Activated CD8-positive, alpha-beta memory T cell treated with anti-CD3 and anti-CD28 coated beads, Interleukin-2, amount 10 ng/mL, durations not matched to agents 7 days and 5 days (primary cell): ENCODE results near the gene ATP5MC3. TPM values are rescaled to one million over a fixed set of nuclear protein-coding genes. Genes with fewer than 3 reads are reported as not detected.

Experiments used
- ATAC-seq: fragments of 150-1000 bp; cut with Tn5 transposase; one replicate; pipeline ENCODE4 v1.10.0; 2021; ENCODE audit warnings: moderate library complexity
- CTCF ChIA-PET: fragments of 350-600 bp; sonication (Branson Sonifier 250); formaldehyde crosslinking; loops from one replicate; lab custom pipeline; 2021; ENCODE audit warnings: antibody characterized with exemption; lab: Charles Lee
- DNase-seq: peaks from one replicate; pipeline ENCODE4 v3.0.0-alpha.2; 2020
- H3K27ac Mint-ChIP-seq: one replicate; pipeline ENCODE4 v1.8.0; 2021; ENCODE audit warnings: mild to moderate bottlenecking, mixed read lengths
- H3K27me3 Mint-ChIP-seq: one replicate; pipeline ENCODE4 v1.8.0; 2021; ENCODE audit warnings: mixed read lengths
- H3K36me3 Mint-ChIP-seq: one replicate; pipeline ENCODE4 v1.8.0; 2021; ENCODE audit warnings: mild to moderate bottlenecking, mixed read lengths
- H3K4me1 Mint-ChIP-seq: one replicate; pipeline ENCODE4 v1.8.0; 2021; ENCODE audit warnings: mixed read lengths
- H3K4me3 Mint-ChIP-seq: one replicate; pipeline ENCODE4 v1.8.0; 2021; ENCODE audit warnings: mild to moderate bottlenecking, moderate library complexity, mixed read lengths
- H3K9me3 Mint-ChIP-seq: one replicate; pipeline ENCODE4 v1.8.0; 2022; ENCODE audit warnings: low read depth, mixed read lengths
- total RNA-seq, 2 experiments: library from RNA; stranded (reverse); gene quantifications; one replicate each; pipeline ENCODE4 v1.2.3, GENCODE V29; 2021

ATP5MC3 gene
- total RNA-seq, 2 experiments from 2014 or later: 240 to 332 TPM

DNA sequence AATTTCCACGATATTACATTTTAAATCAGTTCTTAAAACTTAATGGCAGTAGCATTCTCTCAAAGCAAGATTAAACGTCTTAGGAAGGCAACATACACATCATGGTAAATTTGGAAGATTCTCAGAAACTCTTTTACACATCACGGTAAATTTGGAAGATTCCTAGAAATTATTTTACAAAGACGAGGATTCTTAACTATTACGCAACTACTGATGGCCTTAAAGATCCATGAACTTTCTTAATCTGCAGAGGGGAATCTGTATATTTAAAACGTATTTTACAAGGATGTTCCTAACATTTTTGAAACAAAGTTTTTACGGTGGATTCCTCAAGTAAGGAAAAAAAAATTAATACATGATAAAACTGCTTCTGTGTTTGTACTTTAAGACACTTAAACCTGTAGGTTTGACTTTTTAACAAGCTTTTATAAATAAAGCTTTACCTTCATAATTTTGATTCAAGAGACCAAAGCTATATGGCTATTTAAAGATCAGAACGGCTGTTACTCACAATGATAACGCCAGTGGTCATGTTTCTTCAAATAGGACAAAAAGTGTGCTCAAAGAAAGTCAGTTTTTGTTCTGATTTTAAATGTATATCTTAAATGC lies 15.2 kb downstream of the ATP5MC3 start:
- peaks cover 14% of the 10 kb centered on the region for H3K36me3 Mint-ChIP-seq
- DNase-seq: no peak
- H3K4me1 Mint-ChIP-seq: peaks cover 50% of the 10 kb centered on the region
- H3K27ac Mint-ChIP-seq: no peak overlapping the region
- CTCF ChIA-PET: interaction anchor here (0.8 to 1.5 kb wide), 4 partner anchors 9 to 417 kb away, joined by 3 to 5 read pairs (median 4); no protein-coding TSS in a partner anchor
- H3K4me3 Mint-ChIP-seq: peak overlapping the region; percentile 93
- ATAC-seq: no peak
- H3K27me3 Mint-ChIP-seq: no peaks in the 10 kb centered on the region
- H3K9me3 Mint-ChIP-seq: no peaks in the 10 kb centered on the region

DNA sequence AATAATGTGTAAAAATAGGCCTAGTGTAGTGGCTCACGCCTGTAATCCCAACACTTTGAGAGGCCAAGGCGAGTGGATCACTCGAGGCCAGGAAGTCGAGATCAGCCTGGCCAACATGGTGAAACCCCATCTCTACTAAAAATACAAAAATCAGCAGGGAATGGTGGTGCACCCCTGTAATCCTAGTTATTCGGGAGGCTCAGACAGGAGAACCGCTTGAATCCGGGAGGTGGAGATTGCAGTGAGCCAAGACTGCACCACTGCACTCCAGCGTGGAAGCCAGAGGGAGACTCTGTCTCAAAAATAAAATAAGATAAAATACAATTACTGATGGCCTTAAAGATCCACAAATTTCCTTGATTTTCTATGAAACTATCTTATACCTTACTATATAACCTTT lies 17.3 kb downstream of the ATP5MC3 start:
- Mint-ChIP-seq H3K36me3 (peaks cover 18% of the 10 kb centered on the region), H3K27ac (no peak overlapping the region), H3K4me1 (peaks cover 34% of the 10 kb centered on the region), H3K27me3 (no peaks in the 10 kb centered on the region), H3K4me3 (no peak overlapping the region), H3K9me3 (no peaks in the 10 kb centered on the region)
- DNase-seq: no peak
- CTCF ChIA-PET: no interaction called here
- no peak for ATAC-seq

DNA sequence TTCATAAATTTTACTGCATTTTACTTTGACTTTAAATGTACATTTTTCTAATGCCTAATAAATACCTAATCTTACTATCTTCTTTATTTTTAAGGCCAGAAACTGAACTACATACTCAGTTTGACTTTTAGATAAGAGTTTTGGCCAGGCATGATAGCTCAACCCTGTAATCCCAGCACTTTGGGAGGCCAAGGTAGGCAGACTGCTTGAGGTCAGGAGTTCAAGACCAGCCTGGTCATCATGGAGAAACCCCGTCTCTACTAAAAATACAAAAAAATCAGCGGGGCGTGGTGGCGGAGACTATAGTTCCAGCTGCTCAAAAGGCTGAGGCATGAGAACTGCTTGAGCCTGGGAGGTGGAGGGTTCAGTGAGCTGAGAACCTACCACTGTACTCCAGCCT lies 22.6 kb downstream of the ATP5MC3 start:
- Mint-ChIP-seq H3K27me3 (no peaks in the 10 kb centered on the region), H3K4me1 (peaks cover 33% of the 10 kb centered on the region), H3K9me3 (no peaks in the 10 kb centered on the region), H3K27ac (no peak overlapping the region), H3K4me3 (no peak overlapping the region), H3K36me3 (peaks cover 24% of the 10 kb centered on the region)
- CTCF ChIA-PET: no interaction called here
- ATAC-seq (no peak), DNase-seq (no peak)

GRCh38 chr2:175156534-175156933 lies 25.0 kb downstream of the ATP5MC3 start:
- H3K4me1 Mint-ChIP-seq: peaks cover 44% of the 10 kb centered on the region
- H3K27me3 Mint-ChIP-seq: no peaks in the 10 kb centered on the region
- H3K27ac Mint-ChIP-seq: no peak overlapping the region
- H3K9me3 Mint-ChIP-seq: no peaks in the 10 kb centered on the region
- CTCF ChIA-PET: interaction anchor here (1.2 kb wide), 1 partner anchor 10 kb away, joined by 3 read pairs; no protein-coding TSS in a partner anchor
- DNase-seq (no peak), ATAC-seq (no peak)
- H3K36me3 Mint-ChIP-seq: peaks cover 23% of the 10 kb centered on the region
- no peak overlapping the region for H3K4me3 Mint-ChIP-seq

- Mint-ChIP-seq H3K27me3 (no peaks in the 10 kb centered on the region), H3K27ac (peak overlapping the region; percentile 89), H3K4me1 (peaks cover 46% of the 10 kb centered on the region), H3K36me3 (peaks cover 22% of the 10 kb centered on the region), H3K9me3 (no peaks in the 10 kb centered on the region), H3K4me3 (peak overlapping the region; percentile 16)
- CTCF ChIA-PET: interaction anchor here (0.8 kb wide), 1 partner anchor 12 kb away, joined by 5 read pairs; no protein-coding TSS in a partner anchor
- DNase-seq (no peak), ATAC-seq (peak; percentile 94)
These were observed 26.8 kb downstream of the ATP5MC3 start for GRCh38 chr2:175154661-175155082.

GRCh38 chr2:175152242-175152641 lies 29.3 kb downstream of the ATP5MC3 start:
- Mint-ChIP-seq H3K27me3 (no peaks in the 10 kb centered on the region), H3K27ac (no peak overlapping the region), H3K4me1 (peaks cover 43% of the 10 kb centered on the region), H3K4me3 (no peak overlapping the region), H3K9me3 (no peaks in the 10 kb centered on the region), H3K36me3 (peaks cover 32% of the 10 kb centered on the region)
- DNase-seq (no peak), ATAC-seq (peak; percentile 47)
- CTCF ChIA-PET: interaction anchor here (0.6 to 0.7 kb wide), 2 partner anchors 15 to 659 kb away, joined by 3 read pairs; no protein-coding TSS in a partner anchor

- ATAC-seq (no peak), DNase-seq (no peak)
- H3K4me1 Mint-ChIP-seq: peaks cover 39% of the 10 kb centered on the region
- CTCF ChIA-PET: no interaction called here
- no peak overlapping the region for H3K4me3 Mint-ChIP-seq
- no peaks in the 10 kb centered on the region for H3K9me3 Mint-ChIP-seq
- no peaks in the 10 kb centered on the region for H3K27me3 Mint-ChIP-seq
- H3K36me3 Mint-ChIP-seq: peaks cover 29% of the 10 kb centered on the region
- H3K27ac Mint-ChIP-seq: no peak overlapping the region
These were observed 29.7 kb downstream of the ATP5MC3 start for GRCh38 chr2:175151791-175152190.

DNA sequence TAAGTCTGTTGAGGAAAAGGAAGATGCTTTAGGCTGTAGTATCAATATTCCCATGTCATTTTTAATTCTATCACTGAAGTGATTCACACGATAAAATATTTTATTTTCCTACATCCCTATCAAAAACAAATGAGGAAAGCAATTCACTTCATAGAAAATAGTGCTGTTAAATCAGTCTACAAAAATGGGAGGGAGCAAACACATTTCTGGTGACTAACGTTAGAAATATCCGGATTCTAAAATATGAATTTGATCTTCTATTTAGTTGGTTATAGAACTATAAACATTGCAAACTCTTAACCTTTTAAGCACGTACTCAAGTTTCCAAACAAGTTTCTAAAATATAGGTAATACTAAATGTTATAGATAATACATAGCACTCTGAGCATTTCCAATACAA lies 34.3 kb downstream of the ATP5MC3 start:
- no peak for ATAC-seq
- H3K4me1 Mint-ChIP-seq: peaks cover 8% of the 10 kb centered on the region
- H3K9me3 Mint-ChIP-seq: no peaks in the 10 kb centered on the region
- H3K36me3 Mint-ChIP-seq: peaks cover 32% of the 10 kb centered on the region
- H3K27me3 Mint-ChIP-seq: no peaks in the 10 kb centered on the region
- no peak overlapping the region for H3K27ac Mint-ChIP-seq
- CTCF ChIA-PET: no interaction called here
- no peak for DNase-seq
- H3K4me3 Mint-ChIP-seq: no peak overlapping the region

GRCh38 chr2:175143678-175144077 lies 37.8 kb downstream of the ATP5MC3 start:
- H3K36me3 Mint-ChIP-seq: peaks cover 31% of the 10 kb centered on the region
- H3K9me3 Mint-ChIP-seq: no peaks in the 10 kb centered on the region
- no peak overlapping the region for H3K4me3 Mint-ChIP-seq
- H3K27me3 Mint-ChIP-seq: no peaks in the 10 kb centered on the region
- no peak overlapping the region for H3K27ac Mint-ChIP-seq
- ATAC-seq (no peak), DNase-seq (no peak)
- CTCF ChIA-PET: no interaction called here
- H3K4me1 Mint-ChIP-seq: peaks cover 4% of the 10 kb centered on the region

GRCh38 chr2:175143191-175143590 lies 38.3 kb downstream of the ATP5MC3 start:
- Mint-ChIP-seq H3K4me1 (peaks cover 7% of the 10 kb centered on the region), H3K4me3 (no peak overlapping the region), H3K27me3 (no peaks in the 10 kb centered on the region), H3K9me3 (no peaks in the 10 kb centered on the region), H3K27ac (no peak overlapping the region), H3K36me3 (peaks cover 31% of the 10 kb centered on the region)
- CTCF ChIA-PET: no interaction called here
- no peak for DNase-seq
- ATAC-seq: no peak

GRCh38 chr2:175140332-175140731 lies 41.2 kb downstream of the ATP5MC3 start:
- H3K9me3 Mint-ChIP-seq: no peaks in the 10 kb centered on the region
- DNase-seq (no peak), ATAC-seq (no peak)
- peaks cover 21% of the 10 kb centered on the region for H3K4me1 Mint-ChIP-seq
- peaks cover 43% of the 10 kb centered on the region for H3K36me3 Mint-ChIP-seq
- CTCF ChIA-PET: no interaction called here
- no peak overlapping the region for H3K4me3 Mint-ChIP-seq
- no peaks in the 10 kb centered on the region for H3K27me3 Mint-ChIP-seq
- no peak overlapping the region for H3K27ac Mint-ChIP-seq

DNA sequence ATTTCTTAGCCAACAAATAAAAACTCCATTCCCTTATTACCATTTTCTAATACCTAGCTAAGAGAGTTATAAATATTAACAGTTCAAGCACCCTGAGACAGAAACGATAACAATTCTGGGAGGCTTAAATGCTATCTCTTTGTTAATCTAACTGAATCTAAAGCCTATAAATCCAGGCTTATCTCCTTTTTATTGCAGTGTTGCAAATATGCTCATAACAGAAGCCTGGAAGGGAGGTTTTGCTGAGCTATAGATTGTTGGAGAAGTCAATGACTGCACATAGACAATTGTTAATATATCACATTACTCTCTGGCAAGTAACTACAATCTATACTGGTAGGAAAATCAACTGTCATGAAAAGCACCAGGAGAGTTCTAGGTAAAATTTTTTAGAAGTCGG lies 43.7 kb downstream of the ATP5MC3 start:
- Mint-ChIP-seq H3K27ac (no peak overlapping the region), H3K4me3 (no peak overlapping the region), H3K36me3 (peaks cover 43% of the 10 kb centered on the region), H3K4me1 (peaks cover 21% of the 10 kb centered on the region), H3K9me3 (no peaks in the 10 kb centered on the region), H3K27me3 (no peaks in the 10 kb centered on the region)
- CTCF ChIA-PET: interaction anchor here (1.6 kb wide), 1 partner anchor 41 kb away, joined by 4 read pairs; no protein-coding TSS in a partner anchor
- ATAC-seq (no peak), DNase-seq (no peak)

- Mint-ChIP-seq H3K27ac (no peak overlapping the region), H3K9me3 (no peaks in the 10 kb centered on the region), H3K4me1 (peaks cover 20% of the 10 kb centered on the region), H3K36me3 (peaks cover 38% of the 10 kb centered on the region), H3K4me3 (no peak overlapping the region), H3K27me3 (no peaks in the 10 kb centered on the region)
- no peak for DNase-seq
- CTCF ChIA-PET: no interaction called here
- no peak for ATAC-seq
These were observed 44.9 kb downstream of the ATP5MC3 start for GRCh38 chr2:175136334-175137215.
